ENCODE results near the gene TMEM150C.
"Not testable (repeated sequence)": the region's sequence is repeated elsewhere in the genome, so short reads cannot be mapped to it uniquely, and the experiment has no call there.

TMEM150C gene

GRCh38 chr4:82515705-82516104, 46.1 kb downstream of the TMEM150C start:
- DNase-seq (ENCODE audit: low spot score), result no peak

GRCh38 chr4:82513382-82513781, 48.4 kb downstream of the TMEM150C start:
- no peak for DNase-seq (ENCODE audit: low spot score)

- no peak for DNase-seq (ENCODE audit: low spot score)
Measured at GRCh38 chr4:82510216-82510615, 51.6 kb downstream of the TMEM150C start.

- DNase-seq (ENCODE audit: low spot score), result no peak
Measured at GRCh38 chr4:82508806-82509428, 52.9 kb downstream of the TMEM150C start.

GRCh38 chr4:82508011-82508410, 53.8 kb downstream of the TMEM150C start:
- DNase-seq (ENCODE audit: low spot score), result no peak

GRCh38 chr4:82501154-82501442, 60.7 kb downstream of the TMEM150C start:
- DNase-seq (ENCODE audit: low spot score), result no peak

GRCh38 chr4:82500435-82501153, 61.2 kb downstream of the TMEM150C start:
- DNase-seq (ENCODE audit: low spot score), result no peak

- DNase-seq (ENCODE audit: low spot score), result no peak
Measured at GRCh38 chr4:82499738-82500434, 61.9 kb downstream of the TMEM150C start.

GRCh38 chr4:82496349-82496748, 65.4 kb downstream of the TMEM150C start:
- no peak for DNase-seq (ENCODE audit: low spot score)

GRCh38 chr4:82495666-82496065, 66.1 kb downstream of the TMEM150C start:
- DNase-seq (ENCODE audit: low spot score), result no peak

GRCh38 chr4:82493721-82494425, 67.9 kb downstream of the TMEM150C start:
- no peak for DNase-seq (ENCODE audit: low spot score)

GRCh38 chr4:82491251-82491960, 70.4 kb downstream of the TMEM150C start:
- DNase-seq (ENCODE audit: low spot score), result no peak

- no peak for DNase-seq (ENCODE audit: low spot score)
Measured at GRCh38 chr4:82489987-82490386, 71.8 kb downstream of the TMEM150C start.

- DNase-seq (ENCODE audit: low spot score), result no peak
Measured at GRCh38 chr4:82489076-82489475, 72.7 kb downstream of the TMEM150C start.

GRCh38 chr4:82484996-82485783, 76.6 kb downstream of the TMEM150C start:
- DNase-seq (ENCODE audit: low spot score), result no peak

GRCh38 chr4:82482387-82482786, 79.4 kb downstream of the TMEM150C start:
- DNase-seq (ENCODE audit: low spot score), result no peak

GRCh38 chr4:82481506-82481840, 80.3 kb downstream of the TMEM150C start:
- DNase-seq (ENCODE audit: low spot score), result no peak

GRCh38 chr4:82480771-82481505, 80.8 kb downstream of the TMEM150C start:
- no peak for DNase-seq (ENCODE audit: low spot score)

GRCh38 chr4:82479562-82479961, 82.2 kb downstream of the TMEM150C start:
- no peak for DNase-seq (ENCODE audit: low spot score)

GRCh38 chr4:82477469-82477868, 84.3 kb downstream of the TMEM150C start:
- DNase-seq (ENCODE audit: low spot score), result not testable (repeated sequence)

GRCh38 chr4:82475931-82476330, 85.9 kb downstream of the TMEM150C start:
- DNase-seq (ENCODE audit: low spot score), result not testable (repeated sequence)
